NCI-H446 treated with DMSO at 0.1 percent for 48 hours (cell line): ENCODE measurements around the gene PIWIL1.

Experiments used
- DNase-seq: peaks from one replicate; lab custom pipeline; 2025; lab: John Stamatoyannopoulos, UW

The PIWIL1 gene

DNA sequence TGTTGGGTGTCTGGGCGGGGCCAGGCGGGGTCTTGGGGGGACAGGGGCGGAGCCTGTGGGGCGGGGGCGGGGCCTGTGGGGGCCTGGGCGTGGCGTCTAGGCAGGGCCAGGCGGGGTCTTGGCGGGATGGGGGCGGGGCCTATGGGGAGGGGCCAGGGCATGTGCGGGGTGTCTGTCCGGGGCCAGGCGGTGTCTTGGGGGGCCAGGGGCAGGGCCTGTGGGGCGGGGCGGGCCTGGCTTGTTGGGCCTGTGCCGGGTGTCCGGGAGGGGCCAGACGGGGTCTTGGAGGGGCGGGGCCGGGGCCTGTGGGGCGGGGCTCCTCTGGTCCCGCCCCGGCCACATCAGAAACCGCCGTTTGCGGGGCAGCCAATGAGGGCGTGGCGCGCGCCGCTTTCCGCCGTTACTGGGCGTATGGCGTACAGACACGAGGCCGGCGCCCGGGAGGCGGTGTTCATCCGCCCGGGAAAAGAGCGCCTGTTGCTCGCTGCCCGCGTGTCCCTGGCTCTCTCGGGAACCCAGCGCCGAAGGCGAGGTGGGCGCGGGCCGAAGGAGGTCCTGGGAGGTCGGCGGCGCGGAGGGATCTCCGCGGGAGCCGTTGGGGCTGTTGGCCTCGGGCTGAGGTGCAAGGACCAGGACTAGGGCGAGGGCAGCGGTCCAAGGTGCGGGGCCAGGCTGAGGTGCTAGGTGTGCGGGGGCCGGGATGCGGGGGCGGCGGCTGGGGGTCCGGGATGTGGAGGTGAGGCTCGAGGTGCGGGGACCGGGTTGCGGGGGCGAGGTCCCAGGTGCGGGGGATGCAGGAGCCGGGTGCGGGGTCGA lies at the start of gene PIWIL1:
Gene PIWIL1 (plus strand): TSS at position 400 of the 816 bp plus-strand sequence. CDS start 4,705 bp downstream, outside the sequence.
- no peak for DNase-seq

DNA sequence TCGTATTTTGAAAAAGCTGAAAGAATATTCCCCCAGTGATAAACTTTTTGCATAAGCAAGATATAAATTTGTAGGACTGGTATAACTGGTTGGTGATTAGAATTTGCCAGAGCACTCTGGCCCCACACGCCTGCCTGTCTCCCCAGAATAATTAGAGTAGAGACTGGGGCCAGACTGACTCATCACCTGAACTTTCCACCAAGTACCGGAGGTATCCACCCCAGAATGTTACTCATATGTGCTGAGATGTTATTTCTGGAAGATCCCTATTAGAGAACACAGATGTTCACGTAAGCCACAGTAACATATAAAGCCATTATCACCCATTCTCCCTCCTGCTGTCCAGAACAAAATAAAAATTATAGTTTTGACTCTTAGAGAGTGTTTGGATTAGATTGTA lies 49.5 kb upstream of the PIWIL1 start:
- DNase-seq: no peak

DNA sequence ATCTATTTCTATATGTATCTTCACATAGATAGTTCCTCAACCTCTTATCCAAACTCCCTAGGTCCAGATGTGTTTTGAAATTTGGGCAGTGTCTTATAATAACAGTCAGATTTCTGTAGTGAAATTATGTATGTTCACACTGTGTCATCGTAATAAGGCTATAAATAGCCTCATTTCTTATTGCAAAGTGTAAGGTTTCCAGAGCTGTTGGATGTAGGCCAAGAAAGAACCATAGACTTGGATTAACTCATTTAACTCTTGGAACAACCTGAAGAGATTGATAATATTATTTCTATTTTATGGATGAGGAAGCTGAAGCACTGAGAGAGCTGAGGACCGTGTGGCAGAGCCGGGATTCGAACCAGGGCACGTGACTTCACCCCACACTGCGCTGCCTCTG lies 49.0 kb upstream of the PIWIL1 start:
- DNase-seq: no peak

DNA sequence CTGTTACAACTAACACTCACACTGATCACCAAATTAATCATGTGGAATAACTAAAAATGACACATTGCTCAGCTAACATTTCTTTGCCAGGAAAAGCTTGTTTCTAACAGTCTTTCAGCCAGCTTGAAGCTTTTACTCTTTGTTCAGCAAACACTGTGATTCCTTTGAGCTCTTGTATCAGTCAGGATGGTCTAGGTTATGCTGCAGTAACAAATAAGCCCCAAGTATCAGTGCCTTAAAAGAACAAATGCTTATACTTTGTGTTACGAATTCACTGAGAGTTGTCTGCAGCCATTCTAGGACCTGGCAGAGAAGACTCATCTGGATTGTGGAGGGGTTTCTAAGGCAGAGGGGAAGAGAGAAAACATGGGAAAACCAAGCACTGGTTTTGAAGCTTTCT lies 47.6 kb upstream of the PIWIL1 start:
- DNase-seq: no peak

DNA sequence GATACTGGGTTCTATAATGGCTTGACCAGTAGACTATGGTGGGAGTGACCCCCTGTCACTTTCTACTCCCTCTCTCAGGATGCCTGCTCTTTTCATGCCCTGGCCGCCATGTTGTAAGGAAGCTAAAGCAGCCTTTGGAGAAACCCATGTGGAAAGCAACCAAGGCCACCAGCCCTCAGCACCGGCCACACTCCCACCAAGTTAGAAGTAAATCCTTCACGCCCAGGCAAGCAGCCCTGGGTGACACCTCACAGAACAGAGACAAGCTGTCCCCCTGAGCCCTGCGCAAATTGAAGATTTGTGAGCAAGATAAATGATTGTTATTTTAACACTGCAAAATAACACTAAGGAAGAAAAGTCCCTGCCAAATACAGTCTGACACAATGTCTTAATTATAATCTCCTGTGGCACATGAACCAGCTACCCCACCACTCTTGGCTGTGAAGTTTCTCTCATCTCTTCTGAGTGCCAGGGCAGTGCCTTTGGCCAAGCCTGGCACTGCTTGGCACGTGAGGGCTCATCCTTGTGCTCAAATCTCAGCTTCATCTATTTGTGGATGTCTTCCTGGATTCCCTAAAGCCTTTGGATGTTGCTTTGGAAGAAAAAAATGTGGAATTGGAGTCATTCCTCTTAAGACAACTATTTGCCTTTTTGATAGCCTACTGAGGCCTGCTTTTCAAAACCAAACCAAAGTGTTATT lies 39.2 kb upstream of the PIWIL1 start:
- DNase-seq: no peak

DNA sequence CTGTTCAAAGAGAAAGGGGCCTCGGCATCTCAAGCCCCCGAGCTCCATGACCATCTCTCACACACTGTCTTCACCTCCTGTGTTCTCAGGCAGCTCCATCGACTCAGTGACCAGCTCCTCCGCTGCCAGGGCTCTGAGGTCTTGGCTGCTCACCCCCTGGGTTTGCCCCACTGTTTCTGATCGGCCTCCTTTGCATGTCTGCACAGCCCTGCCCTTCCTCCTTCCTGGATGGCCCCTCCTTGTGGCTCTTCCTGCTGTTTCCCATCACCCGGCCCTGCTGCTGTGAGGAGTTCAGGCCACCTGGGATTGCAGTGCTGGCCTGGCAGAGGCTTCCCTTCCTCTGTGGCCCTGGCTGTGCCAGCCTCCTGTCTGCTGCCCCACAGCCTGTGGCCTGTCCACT lies 38.1 kb upstream of the PIWIL1 start:
- DNase-seq: no peak

DNA sequence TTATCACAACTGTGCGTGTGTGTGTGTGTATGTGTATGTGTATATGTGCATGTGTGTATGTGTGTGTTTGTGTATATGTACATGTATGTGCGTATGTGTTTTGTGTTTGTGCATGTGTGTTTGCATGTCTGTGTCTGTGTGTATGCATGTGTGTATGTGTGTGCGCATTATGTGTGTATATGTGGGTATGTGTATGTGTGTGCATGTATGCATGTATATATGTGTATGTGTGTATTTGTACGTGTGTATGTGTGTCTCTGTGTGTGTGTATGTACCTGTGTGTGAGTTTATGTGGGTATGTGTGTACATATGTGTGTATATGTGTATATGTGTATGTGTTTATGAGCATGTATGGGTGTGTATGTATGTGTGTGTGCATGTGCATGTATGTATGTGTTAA lies 37.6 kb upstream of the PIWIL1 start:
- no peak for DNase-seq

DNA sequence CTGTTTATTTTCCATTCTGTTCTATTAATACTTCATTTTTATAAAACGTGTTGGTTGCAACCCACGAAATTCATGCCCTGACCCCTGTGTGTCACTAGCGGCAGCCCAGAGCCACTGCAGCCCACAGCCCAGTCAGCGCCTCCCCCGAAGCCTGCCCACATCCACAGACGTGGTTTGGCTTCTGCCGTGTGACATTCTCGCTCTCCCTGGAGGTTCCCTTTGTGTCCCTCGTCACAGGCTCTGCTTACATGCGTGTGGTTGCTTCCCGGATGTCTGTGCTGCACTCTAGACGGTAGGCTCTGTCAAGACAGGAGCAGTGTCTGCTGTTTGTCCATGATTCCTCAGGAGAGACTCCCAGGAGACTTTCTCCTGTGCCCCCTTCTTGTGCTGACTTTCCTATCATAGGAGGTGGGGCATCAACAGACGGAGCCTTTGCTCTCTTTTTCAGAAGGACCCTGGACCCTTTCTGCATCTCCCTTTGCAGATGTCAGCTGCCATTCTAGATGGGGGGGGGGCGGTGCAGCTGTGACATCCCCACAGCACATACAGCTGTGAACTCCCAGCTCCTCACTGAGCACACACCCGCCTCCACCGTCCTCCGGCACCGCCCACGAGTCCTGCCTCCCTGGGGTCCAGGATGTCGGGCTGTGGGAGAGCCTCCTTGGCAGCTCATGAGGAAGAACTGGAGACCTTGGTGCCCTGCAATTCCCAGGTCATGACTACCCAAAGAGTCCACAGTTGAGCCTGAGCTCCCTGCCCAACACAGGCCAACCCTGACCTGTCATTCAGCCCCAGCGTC lies 36.8 kb upstream of the PIWIL1 start:
- no peak for DNase-seq

DNA sequence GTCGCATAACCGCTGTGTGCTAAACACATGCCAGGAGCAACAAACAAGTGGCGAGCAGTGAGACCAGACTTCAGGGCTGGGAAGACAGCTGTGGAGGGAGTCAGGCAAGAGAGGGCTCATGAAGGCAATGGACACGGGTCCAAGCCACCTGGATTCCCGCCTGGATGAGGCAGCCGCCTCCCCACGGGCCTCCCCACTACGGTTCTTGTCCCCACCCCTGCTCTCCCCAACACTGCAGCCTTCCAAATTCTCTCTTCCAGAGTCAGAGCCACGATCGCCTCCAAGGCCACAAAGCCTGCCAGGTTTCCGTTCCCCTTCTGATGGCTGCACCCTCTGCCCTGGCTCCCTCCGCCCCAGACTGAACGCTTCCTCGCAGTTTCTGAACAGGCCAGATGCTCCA lies 36.1 kb upstream of the PIWIL1 start:
- no peak for DNase-seq

DNA sequence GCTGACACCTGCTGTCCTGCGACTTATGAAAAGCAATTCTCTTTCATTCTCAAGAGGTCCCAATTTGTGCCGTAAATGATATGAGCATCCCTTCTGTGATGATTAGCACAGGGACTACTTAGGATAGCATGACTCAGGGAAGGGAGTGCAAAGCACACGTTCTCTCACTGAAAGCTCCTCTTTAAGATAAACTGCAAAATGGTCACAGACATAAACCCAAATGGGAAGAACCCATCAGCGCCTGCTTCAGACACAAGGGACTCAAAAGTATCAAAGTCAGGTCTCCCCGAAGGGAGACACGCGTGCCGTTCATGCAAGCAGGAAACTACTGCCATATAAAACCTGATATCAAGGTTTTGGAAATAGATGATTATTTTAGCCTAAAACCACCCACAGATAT lies 33.9 kb upstream of the PIWIL1 start:
- no peak for DNase-seq

DNA sequence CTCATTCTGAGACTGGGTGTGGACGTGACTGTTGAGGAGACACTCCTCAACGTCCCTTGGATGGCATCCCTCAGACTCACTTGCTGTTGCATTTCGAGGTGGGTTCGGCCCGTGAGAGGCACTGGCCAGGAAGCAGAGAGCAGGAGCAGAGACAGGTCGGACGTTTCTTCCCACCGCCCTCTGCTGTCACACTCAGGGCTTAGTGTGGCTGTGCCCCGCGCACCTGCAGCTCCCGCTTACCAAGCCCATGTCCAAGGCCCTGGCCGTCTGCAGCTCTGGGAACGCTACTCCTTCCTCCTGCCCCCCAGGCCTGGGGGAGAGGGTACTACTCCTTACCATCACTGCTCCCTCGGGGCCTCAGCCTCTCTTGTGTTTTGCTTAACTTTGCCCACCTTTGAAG lies 29.8 kb upstream of the PIWIL1 start:
- DNase-seq: no peak

DNA sequence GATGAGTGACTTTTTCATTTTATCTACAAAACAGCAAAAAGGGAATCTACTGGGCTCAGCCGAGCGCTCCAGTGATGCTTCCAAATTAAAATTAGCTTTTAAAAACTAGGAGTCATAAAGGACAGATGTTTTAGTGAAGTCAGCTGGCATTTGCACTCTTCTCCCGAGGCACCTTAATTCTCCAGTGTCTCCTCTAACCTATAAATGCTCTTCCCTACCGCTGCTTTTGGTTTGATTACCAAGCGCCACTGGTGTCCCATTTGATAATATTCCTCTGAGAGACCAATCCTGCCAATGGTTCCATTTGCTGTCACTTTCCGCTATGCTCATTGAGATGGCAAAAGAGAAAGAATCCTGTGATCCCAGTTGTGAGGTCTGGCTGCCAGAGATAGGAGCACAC lies 29.3 kb upstream of the PIWIL1 start:
- DNase-seq: no peak

DNA sequence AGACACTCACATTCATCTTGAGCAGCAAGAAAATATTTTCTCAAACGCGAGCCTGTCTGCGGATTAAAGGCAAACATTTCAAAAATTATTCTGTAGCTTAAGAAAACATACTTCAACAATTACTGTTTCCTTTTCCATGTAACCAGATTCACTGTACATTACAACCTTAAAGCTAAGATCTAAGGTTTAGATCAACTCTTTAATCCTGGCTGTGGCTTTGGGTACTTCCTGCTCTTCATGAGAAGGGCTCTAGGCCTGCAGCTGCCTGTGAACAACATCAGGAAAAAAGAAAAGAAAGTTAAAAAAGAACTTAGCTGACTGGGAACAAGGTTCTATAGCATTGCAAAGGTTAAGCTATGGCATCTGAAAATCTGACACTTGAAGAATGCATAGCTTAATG lies 21.4 kb upstream of the PIWIL1 start:
- DNase-seq: no peak

DNA sequence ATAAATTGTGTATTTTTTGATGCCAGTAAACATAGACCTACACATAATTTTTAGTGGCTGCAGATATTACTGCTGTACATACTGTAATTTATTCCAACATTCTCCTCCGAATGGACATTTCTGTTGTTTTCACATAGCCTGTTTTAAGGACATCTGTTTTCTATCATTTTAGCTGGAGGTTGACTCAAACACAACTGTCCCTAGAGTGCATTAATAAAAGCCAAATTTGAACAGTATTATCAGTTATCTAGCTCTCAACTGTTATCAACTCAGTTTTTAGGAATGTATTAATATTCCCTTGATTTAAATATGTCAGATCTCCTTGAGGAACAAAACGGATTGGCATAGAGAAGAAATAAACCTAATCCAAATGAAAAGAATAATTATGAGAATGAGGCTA lies 17.2 kb upstream of the PIWIL1 start:
- DNase-seq: no peak

DNA sequence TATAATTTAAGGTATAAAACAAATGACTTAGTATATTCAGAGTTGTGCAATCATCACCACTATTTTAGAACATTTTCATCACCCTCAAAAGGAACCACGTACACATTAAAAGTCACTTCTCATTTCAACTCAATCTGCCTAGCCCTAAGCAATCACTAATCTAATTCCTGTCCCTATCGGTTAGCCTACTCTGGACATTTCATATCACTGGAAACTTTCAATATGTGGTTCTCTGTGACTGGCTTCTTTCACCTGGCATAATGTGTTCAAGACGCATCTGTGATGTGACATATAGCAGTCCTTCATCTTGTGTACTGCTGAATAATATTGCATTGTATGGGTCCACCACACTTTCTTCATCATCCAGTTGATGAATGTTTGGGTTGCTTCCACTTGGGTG lies 15.4 kb upstream of the PIWIL1 start:
- DNase-seq: no peak

DNA sequence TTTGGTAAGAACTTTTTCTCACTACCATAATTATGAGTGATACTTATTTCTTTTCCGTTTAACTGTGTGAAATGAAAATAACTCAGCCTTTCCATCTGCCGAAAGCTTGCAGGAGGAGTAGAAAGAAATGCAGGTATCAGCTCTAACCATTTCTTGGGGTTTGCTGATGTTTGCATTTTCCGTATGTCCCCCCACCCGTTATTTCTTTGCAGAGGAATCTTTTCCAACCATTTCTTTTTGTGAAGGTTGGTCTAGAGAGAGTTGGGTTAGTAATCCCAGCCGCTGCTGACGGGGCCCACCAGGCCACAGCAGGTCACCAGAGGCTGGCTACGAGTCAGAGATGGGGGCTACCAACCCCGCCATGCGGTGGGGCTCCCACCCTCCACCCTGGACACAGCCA lies 7.0 kb upstream of the PIWIL1 start:
- DNase-seq: no peak

DNA sequence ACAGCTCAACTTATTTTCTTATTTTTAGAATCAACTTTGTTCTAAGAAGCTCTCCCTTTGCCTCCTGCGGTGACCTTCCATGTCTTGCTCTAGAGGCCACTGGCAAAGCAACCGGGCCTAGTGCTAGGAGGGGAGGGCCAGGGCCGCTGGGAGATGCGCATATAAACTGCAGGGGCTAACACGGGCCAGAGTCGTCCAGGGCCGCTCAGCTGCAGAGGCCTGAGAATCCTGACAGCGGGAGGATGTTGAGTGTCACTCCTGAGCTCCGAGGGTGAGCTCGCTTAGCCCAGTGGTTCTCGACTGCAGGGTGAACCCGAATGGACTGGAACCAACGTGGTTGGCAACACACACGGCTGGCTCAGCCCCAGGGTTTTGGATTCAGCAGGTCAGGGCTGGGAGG lies 6.5 kb upstream of the PIWIL1 start:
- DNase-seq: no peak

DNA sequence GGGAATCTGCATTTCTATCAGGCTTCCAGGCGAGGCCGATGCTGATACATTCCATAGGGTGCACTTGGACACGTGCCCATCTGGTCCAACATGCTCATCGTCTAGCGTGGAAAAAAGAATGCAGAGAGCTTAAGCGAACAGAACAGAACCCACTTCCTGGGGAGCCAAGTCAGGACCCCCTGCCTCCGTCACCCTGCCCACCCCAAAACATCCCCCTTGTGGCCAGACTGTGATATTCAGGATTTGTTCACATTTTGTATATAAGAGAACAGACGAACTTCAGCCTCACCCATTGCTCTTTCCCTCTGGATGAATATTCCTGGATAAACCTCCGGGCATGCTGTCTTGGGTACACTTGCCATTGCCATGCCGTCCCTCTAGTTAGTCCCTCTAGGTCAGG lies 4.3 kb upstream of the PIWIL1 start:
- no peak for DNase-seq

DNA sequence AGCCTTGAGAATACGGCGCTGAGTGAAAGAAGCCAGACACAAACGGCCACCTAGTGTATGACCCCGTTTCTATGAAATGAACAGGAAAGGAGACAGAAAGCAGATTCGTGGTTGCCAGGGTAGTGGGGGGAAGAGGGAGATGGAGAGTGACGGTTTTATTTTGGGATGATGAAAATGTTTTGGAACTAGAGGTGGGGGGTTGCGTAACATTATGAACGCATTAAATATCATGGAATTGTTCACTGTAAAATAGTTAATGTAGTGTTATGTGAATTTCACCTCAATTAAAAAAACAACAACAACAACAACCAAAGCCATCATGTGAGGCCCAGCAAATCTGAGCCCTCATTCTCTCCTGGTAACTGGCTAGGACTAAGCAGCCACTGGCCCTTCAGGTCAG lies 3.3 kb upstream of the PIWIL1 start:
- DNase-seq: no peak

DNA sequence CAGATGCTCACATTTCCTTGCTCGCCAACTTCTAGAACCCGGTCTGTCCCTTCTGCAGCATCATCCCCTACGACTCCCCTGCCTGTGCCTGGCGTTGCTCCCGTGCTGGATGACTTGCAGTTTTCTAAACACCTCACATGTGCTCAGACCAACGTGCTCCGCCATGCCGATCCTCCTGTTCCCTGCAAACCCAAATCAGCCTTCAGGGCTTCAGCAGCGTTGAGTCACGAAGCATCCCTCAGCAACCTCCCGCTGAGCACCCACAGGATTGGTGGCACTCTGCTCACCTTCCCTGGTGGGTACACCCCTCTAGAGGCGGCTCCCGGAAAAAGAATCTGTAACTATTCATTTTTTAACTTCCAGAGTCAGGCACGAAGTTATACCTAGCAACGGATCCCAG lies 2.8 kb upstream of the PIWIL1 start:
- DNase-seq: no peak

DNA sequence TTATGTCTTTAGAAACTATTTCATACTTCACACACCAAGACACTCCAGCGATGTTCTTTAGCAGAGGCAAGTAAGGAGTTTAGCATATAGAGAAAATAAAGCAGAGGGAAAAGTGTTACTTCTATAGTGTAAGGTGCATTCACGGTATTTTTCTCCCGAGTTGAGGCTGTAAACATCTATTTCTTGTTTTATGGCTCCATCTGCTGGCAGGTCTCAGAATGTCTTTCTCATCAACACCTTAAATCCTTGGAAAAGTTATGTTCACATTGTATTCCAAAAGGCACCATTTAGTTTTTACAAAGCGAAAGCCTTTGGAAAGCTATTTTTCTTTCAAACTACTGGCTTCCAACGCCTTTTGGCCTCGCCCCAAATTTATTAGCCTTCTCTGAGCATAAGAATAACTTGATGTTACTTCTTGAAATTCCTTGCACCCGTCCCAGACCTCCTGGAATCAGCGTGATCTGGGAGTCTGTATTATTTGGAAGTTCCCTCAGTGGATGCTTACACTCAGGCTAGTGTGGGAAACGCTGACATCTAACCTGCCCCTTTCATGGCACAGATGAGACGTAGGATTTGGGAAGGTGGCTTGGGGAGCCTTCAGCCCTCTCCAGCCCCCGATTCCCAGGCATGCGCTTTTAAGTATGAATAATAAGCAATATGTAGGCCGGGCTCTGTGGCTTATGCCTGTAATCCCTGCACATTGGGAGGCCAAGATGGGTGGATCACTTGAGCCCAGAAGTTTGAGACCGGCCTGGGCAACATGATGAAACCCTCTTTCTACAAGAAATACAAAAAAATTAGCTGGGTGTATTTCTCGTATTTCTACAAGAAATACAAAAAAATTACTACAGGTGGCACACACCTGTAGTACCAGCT lies 1.9 kb upstream of the PIWIL1 start:
- DNase-seq: no peak
